Esophagus squamous epithelium (tissue), 5 donors: ENCODE data around the gene TACR2. TPM values are rescaled to one million over a fixed set of nuclear protein-coding genes. Genes with fewer than 3 reads are reported as not detected.
"Not testable (repeated sequence)": the region's sequence is repeated elsewhere in the genome, so short reads cannot be mapped to it uniquely, and the experiment has no call there.

Source experiments
- DNase-seq: peaks from one replicate; lab custom pipeline; 2025; lab: John Stamatoyannopoulos, UW
- H3K27ac ChIP-seq, 4 donors: fragments of 200-600 bp; sonication (generic); one replicate each; pipeline ENCODE4 v1.5.1; 2016 to 2019; ENCODE audit warnings: mild to moderate bottlenecking in 1 of 4
- H3K27me3 ChIP-seq, 4 donors: fragments of 200-600 bp; sonication (generic); 1 replicate in 3 of 4; 2 replicates in 1 of 4; pipeline versions ENCODE4 v1.5.1 to v1.6.0; 2017 to 2021; ENCODE audit warnings: antibody characterized with exemption in 1 of 4
- H3K36me3 ChIP-seq, 3 donors: fragments of 200-600 bp; sonication (generic); one replicate each; pipeline ENCODE4 v1.5.1; 2016 to 2019
- H3K4me1 ChIP-seq, 3 donors: fragments of 200-600 bp; sonication (generic); one replicate each; pipeline ENCODE4 v1.5.1; 2017 to 2019
- H3K4me3 ChIP-seq, 4 donors: fragments of 200-600 bp; sonication (generic); 1 replicate in 3 of 4; 2 replicates in 1 of 4; pipeline ENCODE4 v1.5.1; 2016 to 2019; ENCODE audit warnings: mild to moderate bottlenecking in 2 of 4, moderate library complexity in 1 of 4
- H3K9me3 ChIP-seq, 3 donors: fragments of 200-600 bp; sonication (generic); one replicate each; pipeline ENCODE4 v1.5.1; 2016 to 2019
- POLR2A ChIP-seq, 4 donors: fragments of 450-650 bp; IDR thresholded peaks; one replicate each; pipeline ENCODE4 v1.6.1; 2017; ENCODE audit warnings: antibody characterized with exemption in 4 of 4, mild to moderate bottlenecking in 4 of 4, moderate library complexity in 3 of 4
- WGBS, 2 donors: methylation state at CpG; one replicate each; pipeline ENCODE4 v1.1.5; 2018; 5-methylcytosine and 5-hydroxymethylcytosine counted together
- intact Hi-C: fragments of 100-400 bp; cut with DNase I; formaldehyde crosslinking; loops from one replicate; pipeline ENCODE4 v1.15.0; 2022
- total RNA-seq, 4 donors: library from RNA; depleted of rRNA; stranded (reverse); fragments of >200 nt; gene quantifications; one replicate each; pipeline ENCODE4 v1.1.0, GENCODE V29; 2016
- TF ChIP-seq, protein P1 (sequence below), 6 experiments: fragments of 450-650 bp in 4 of 6; fragments of 200-600 bp in 2 of 6; sonication (generic) in 2 of 6; IDR thresholded peaks; one replicate each; pipeline ENCODE4 v1.5.1; 2016 to 2019; ENCODE audit warnings: antibody characterized with exemption in 6 of 6, mild to moderate bottlenecking in 4 of 6, moderate library complexity in 4 of 6
- donor health status: DM: yes; HTN: yes; CAD: no.

Gene TACR2
- total RNA-seq, 4 donors from 2014 or later = 0.72 to 24.0 (median 4.4) TPM

DNA sequence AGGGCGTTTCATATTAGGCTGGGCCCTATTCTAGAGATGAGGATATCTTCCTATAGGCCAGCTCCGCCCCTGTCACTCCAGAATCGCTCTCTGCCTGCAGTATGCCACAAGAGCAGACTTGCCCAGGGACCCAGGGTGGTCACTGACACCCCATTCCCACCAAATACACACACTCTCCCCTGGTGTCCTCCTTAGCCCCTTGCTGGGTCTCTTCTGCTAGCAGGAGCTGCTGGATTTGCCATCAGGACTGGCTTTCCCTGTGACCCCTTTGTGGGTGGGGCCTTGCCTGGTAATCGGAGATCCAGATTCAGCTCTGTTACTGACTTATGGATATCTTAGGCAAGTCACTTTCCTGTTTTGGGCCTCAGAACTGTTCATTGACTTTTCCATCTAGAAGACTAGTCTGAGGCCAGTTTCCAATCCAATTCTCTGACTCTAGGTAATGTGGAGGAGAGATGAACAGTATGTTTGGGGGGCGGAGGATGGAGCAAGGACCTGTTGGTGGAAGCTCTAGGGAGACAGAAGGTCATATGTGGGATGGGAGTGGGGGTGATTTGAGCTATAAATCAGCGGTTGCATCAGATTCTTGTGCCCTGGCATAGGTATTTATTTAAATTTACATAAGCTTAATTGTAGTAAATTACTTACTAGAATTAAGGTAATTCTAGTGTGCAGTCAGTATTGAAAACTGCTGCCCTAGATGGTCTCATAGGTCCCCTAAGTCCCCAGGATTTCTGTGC is 36.1 kb upstream of the TACR2 start:
- Histone ChIP-seq H3K36me3 (no peaks in the 10 kb centered on the region), H3K27ac (peak overlapping the region in 3 of 4 donors; percentile 26 to 84 (median 82)), H3K27me3 (no peaks in the 10 kb centered on the region), H3K4me1 (peaks cover 27 to 80% (median 37%) of the 10 kb centered on the region in 3 donors), H3K4me3 (peak overlapping the region in 2 of 4 donors; percentile 61 to 81), H3K9me3 (no peaks in the 10 kb centered on the region)
- intact Hi-C loops = no loop called here
- WGBS, 2 donors = 67 to 73% methylated on average over 5 of the region's 6 CpGs
- no peak for DNase-seq
- TF ChIP-seq POLR2A (IDR thresholded peaks at IDR 0.05) = no peak
- TF ChIP-seq, protein P1, sequence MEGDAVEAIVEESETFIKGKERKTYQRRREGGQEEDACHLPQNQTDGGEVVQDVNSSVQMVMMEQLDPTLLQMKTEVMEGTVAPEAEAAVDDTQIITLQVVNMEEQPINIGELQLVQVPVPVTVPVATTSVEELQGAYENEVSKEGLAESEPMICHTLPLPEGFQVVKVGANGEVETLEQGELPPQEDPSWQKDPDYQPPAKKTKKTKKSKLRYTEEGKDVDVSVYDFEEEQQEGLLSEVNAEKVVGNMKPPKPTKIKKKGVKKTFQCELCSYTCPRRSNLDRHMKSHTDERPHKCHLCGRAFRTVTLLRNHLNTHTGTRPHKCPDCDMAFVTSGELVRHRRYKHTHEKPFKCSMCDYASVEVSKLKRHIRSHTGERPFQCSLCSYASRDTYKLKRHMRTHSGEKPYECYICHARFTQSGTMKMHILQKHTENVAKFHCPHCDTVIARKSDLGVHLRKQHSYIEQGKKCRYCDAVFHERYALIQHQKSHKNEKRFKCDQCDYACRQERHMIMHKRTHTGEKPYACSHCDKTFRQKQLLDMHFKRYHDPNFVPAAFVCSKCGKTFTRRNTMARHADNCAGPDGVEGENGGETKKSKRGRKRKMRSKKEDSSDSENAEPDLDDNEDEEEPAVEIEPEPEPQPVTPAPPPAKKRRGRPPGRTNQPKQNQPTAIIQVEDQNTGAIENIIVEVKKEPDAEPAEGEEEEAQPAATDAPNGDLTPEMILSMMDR (IDR thresholded peaks at IDR 0.05) = no peak

DNA sequence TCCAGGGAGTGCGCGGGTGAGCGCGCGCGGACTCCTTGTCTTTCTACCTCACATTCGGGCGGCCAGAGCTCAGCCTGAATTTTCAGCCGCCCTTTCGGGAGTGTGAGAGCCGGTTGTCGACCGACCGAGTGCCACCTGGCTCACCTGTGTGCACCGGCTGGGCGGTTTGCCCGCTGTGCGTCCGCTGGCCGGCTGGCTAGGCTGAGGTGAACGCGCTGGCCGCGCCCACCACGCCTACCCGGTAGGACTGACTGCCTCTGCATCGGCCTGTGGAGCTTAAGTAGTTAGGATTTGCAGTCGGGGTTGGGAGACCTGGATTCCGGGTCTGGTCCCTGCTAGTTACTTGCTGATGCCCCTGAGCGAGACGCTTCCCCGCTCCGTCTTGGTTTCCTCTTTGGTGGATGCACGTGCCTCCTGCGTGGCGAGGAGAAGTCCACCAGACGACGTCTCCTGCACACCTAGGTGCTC is 35.1 kb upstream of the TACR2 start:
- TF ChIP-seq POLR2A (IDR thresholded peaks at IDR 0.05) = no peak
- TF ChIP-seq, protein P1 (IDR thresholded peaks at IDR 0.05) = no peak
- DNase-seq = no peak
- WGBS, 2 donors = 17 to 57% methylated on average over 5 to 29 of the region's 38 CpGs
- Histone ChIP-seq H3K27me3 (no peaks in the 10 kb centered on the region), H3K4me1 (peaks cover 30 to 81% (median 35%) of the 10 kb centered on the region in 3 donors), H3K4me3 (peak overlapping the region; percentile 52 to 81 (median 70)), H3K9me3 (no peaks in the 10 kb centered on the region), H3K27ac (peak overlapping the region; percentile 67 to 84 (median 82)), H3K36me3 (no peaks in the 10 kb centered on the region)
- intact Hi-C loops = no loop called here

GRCh38 chr10:69451209-69451783 is 34.6 kb upstream of the TACR2 start, which contains the start of gene TSPAN15:
Gene TSPAN15, plus strand, starts transcription at chr10:69451465. Its CDS starts 130 bp downstream, at chr10:69451595.
- 4 to 12% methylated on average over 6 to 10 of the region's 45 CpGs for WGBS, 2 donors
- H3K36me3 ChIP-seq = no peaks in the 10 kb centered on the region
- peak within 1 kb of the TSS; percentile 67 to 84 (median 82) for H3K27ac ChIP-seq
- H3K4me1 ChIP-seq = peaks cover 36 to 86% (median 39%) of the 10 kb centered on the region in 3 donors
- intact Hi-C loops = no loop called here
- peak within 1 kb of the TSS; percentile 52 to 81 (median 70) for H3K4me3 ChIP-seq
- no peaks in the 10 kb centered on the region for H3K9me3 ChIP-seq
- H3K27me3 ChIP-seq = no peaks in the 10 kb centered on the region
- TF ChIP-seq, protein P1 (IDR thresholded peaks at IDR 0.05) = peak in 1 of 6 experiments; percentile 10
- TF ChIP-seq POLR2A (IDR thresholded peaks at IDR 0.05) = peak in 2 of 4 donors; percentile 37 to 64
- no peak for DNase-seq

- H3K27ac ChIP-seq = peak overlapping the region; percentile 67 to 84 (median 82)
- H3K4me3 ChIP-seq, H3K9me3 ChIP-seq, H3K27me3 ChIP-seq, H3K36me3 ChIP-seq, intact Hi-C loops, DNase-seq: not testable (repeated sequence)
- WGBS, 2 donors = 79 to 93% methylated on average over 10 to 14 of the region's 16 CpGs
- peaks cover 36 to 94% (median 46%) of the 10 kb centered on the region in 3 donors for H3K4me1 ChIP-seq
Measured at GRCh38 chr10:69450395-69450794, 33.7 kb upstream of the TACR2 start.

DNA sequence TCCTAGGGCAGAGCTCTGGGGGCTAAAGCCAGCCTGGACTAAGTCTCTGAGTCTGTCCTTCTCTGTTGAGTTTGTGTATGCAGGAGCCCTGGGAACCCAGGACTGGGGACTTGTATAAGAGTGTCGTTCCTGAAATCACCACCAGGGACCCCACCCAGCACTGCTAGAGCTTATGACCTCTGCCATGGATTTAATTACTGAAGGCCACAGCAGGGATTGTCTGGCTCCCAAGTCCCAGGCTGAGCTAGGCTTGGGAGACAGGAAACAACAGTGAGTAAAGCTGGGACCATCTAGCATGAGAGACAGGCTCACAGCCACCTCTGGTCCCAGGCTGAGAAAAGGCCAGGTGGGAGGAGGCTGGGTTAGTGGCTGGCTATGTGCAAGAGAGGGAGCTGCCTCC is 33.1 kb upstream of the TACR2 start:
- Histone ChIP-seq H3K4me1 (peaks cover 36 to 94% (median 46%) of the 10 kb centered on the region in 3 donors), H3K9me3 (no peaks in the 10 kb centered on the region), H3K4me3 (no peak overlapping the region), H3K36me3 (no peaks in the 10 kb centered on the region), H3K27ac (peak overlapping the region in 3 of 4 donors; percentile 48 to 82 (median 66)), H3K27me3 (no peaks in the 10 kb centered on the region)
- intact Hi-C loops = no loop called here
- TF ChIP-seq POLR2A (IDR thresholded peaks at IDR 0.05) = no peak
- TF ChIP-seq, protein P1 (IDR thresholded peaks at IDR 0.05) = peak in 5 of 6 experiments; percentile 57 to 69 (median 62)
- WGBS, 2 donors = 0 to 17% methylated on average over 1 of the region's 1 CpG
- DNase-seq = no peak
